OCI-LY7 (cell line): ENCODE measurements around the gene MYT1. TPM values are rescaled to one million over a fixed set of nuclear protein-coding genes. Genes with fewer than 3 reads are reported as not detected.

Experiments used
- BruUV-seq: library from RNA; stranded (reverse); fragments of 400-500 nt; replicated peaks from 2 replicates; lab custom pipeline; 2021; lab: Mats Ljungman, UMichigan
- CTCF ChIA-PET: fragments of 300-600 bp; sonication (Branson Sonifier 250); formaldehyde crosslinking; loops from one replicate; lab custom pipeline; 2022; ENCODE audit warnings: antibody characterized with exemption; ENCODE audit not compliant: unreplicated experiment; lab: Charles Lee
- POLR2A ChIA-PET: fragments of 300-600 bp; sonication (Branson Sonifier 250); formaldehyde crosslinking; loops from one replicate; lab custom pipeline; 2022; ENCODE audit warnings: antibody characterized with exemption; lab: Charles Lee
- DNase-seq: peaks from one replicate; pipeline ENCODE4 v3.0.0-alpha.2; 2015; ENCODE audit warnings: low spot score
- H2AFZ ChIP-seq: fragments of 200-600 bp; sonication (generic), shearing (Covaris generic); 2 replicates; pipeline ENCODE4 v1.6.1; 2014; ENCODE audit warnings: mild to moderate bottlenecking, antibody characterized with exemption, low read length, moderate library complexity
- H3K27ac ChIP-seq: fragments of 200-600 bp; sonication (generic); 2 replicates; pipeline ENCODE4 v1.5.1; 2014; ENCODE audit warnings: mixed run types, low read depth, mild to moderate bottlenecking, moderate library complexity, low read length, inconsistent platforms; ENCODE audit not compliant: poor library complexity, severe bottlenecking
- H3K36me3 ChIP-seq: fragments of 200-600 bp; sonication (generic); 2 replicates; pipeline ENCODE4 v1.6.1; 2014; ENCODE audit warnings: mild to moderate bottlenecking, antibody characterized with exemption, low read length, moderate library complexity, mixed read lengths; ENCODE audit not compliant: insufficient read depth
- H3K4me1 ChIP-seq: fragments of 200-600 bp; sonication (generic); 2 replicates; pipeline ENCODE4 v1.5.1; 2014; ENCODE audit warnings: mild to moderate bottlenecking, low read length; ENCODE audit not compliant: insufficient read depth, poor library complexity, severe bottlenecking
- H3K4me2 ChIP-seq: fragments of 200-600 bp; sonication (generic); 2 replicates; pipeline ENCODE4 v1.6.1; 2014; ENCODE audit warnings: mild to moderate bottlenecking, low read length
- H3K4me3 ChIP-seq: fragments of 200-600 bp; sonication (generic); 2 replicates; pipeline ENCODE4 v1.5.1; 2014; ENCODE audit warnings: mild to moderate bottlenecking, low read depth, low read length; ENCODE audit not compliant: poor library complexity, severe bottlenecking
- H3K79me2 ChIP-seq: fragments of 200-600 bp; sonication (generic); 2 replicates; pipeline ENCODE4 v1.6.1; 2016; ENCODE audit warnings: low read depth, mild to moderate bottlenecking, low read length, moderate library complexity, mixed read lengths; ENCODE audit not compliant: insufficient read depth
- H3K9me2 ChIP-seq: fragments of 200-600 bp; sonication (generic); 2 replicates; pipeline ENCODE4 v1.6.1; 2016; ENCODE audit warnings: mild to moderate bottlenecking, low read length, mixed read lengths; ENCODE audit not compliant: insufficient read depth
- H3K9me3 ChIP-seq: fragments of 200-600 bp; sonication (generic); 2 replicates; pipeline ENCODE4 v1.6.1; 2014; ENCODE audit warnings: mild to moderate bottlenecking, mixed run types, low read length, mixed read lengths
- H4K20me1 ChIP-seq: fragments of 200-600 bp; sonication (generic); 2 replicates; pipeline ENCODE4 v1.6.1; 2014; ENCODE audit warnings: mild to moderate bottlenecking, antibody characterized with exemption, low read length, moderate library complexity, mixed read lengths; ENCODE audit not compliant: insufficient read depth
- EZH2phosphoT487 ChIP-seq: fragments of 200-600 bp; sonication (generic); IDR thresholded peaks from 2 replicates; pipeline ENCODE4 v1.6.1; 2018; ENCODE audit warnings: low read depth, borderline replicate concordance, mild to moderate bottlenecking, mixed run types, antibody characterized with exemption, low read length, moderate library complexity, mixed read lengths
- intact Hi-C: fragments of 100-400 bp; cut with micrococcal nuclease; formaldehyde crosslinking; loops from one replicate; pipeline ENCODE4 v1.10.0; 2022; ENCODE audit not compliant: unreplicated experiment
- total RNA-seq, 2 experiments: library from RNA; depleted of rRNA in 1 of 2; stranded (reverse); fragments of >200 nt in 1 of 2; shearing (Covaris generic) in 1 of 2; gene quantifications; 2 replicates each; pipeline ENCODE4 v1.2.3, GENCODE V29; 2014 to 2022
- TF ChIP-seq, protein P1 (sequence below): fragments of 200-600 bp; sonication (generic); conservative IDR thresholded peaks from 2 replicates; pipeline ENCODE4 v1.5.1; 2014; ENCODE audit warnings: mild to moderate bottlenecking, antibody characterized with exemption, low read length, moderate library complexity, mixed read lengths

MYT1 gene
- total RNA-seq, 2 experiments from 2014 or later = 0.32 to 0.95 TPM

DNA sequence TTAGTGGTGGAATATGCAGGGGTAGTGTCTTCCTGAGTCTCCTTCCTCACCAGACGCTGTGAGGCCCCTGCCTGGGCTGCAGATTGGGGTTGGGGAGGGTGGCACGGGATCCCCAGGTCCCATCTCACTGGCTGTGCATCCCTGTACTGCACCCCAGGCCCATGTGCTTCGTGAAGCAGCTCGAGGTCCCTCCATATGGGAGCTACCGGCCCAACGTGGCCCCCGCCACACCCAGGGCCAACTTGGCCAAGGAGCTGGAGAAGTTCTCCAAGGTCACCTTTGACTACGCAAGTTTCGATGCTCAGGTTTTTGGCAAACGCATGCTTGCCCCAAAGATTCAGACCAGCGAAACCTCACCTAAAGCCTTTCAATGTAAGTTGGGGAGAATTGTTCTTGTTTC lies 52.7 kb downstream of the MYT1 start:
- no peaks in the 10 kb centered on the region for H3K9me3 ChIP-seq
- H3K4me3 ChIP-seq = no peak overlapping the region
- CTCF ChIA-PET = no interaction called here
- no peaks in the 10 kb centered on the region for H4K20me1 ChIP-seq
- H3K36me3 ChIP-seq = no peaks in the 10 kb centered on the region
- no peak for TF ChIP-seq EZH2phosphoT487
- TF ChIP-seq, protein P1, sequence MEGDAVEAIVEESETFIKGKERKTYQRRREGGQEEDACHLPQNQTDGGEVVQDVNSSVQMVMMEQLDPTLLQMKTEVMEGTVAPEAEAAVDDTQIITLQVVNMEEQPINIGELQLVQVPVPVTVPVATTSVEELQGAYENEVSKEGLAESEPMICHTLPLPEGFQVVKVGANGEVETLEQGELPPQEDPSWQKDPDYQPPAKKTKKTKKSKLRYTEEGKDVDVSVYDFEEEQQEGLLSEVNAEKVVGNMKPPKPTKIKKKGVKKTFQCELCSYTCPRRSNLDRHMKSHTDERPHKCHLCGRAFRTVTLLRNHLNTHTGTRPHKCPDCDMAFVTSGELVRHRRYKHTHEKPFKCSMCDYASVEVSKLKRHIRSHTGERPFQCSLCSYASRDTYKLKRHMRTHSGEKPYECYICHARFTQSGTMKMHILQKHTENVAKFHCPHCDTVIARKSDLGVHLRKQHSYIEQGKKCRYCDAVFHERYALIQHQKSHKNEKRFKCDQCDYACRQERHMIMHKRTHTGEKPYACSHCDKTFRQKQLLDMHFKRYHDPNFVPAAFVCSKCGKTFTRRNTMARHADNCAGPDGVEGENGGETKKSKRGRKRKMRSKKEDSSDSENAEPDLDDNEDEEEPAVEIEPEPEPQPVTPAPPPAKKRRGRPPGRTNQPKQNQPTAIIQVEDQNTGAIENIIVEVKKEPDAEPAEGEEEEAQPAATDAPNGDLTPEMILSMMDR = no peak
- H3K9me2 ChIP-seq = no peaks in the 10 kb centered on the region
- no TSS peak for BruUV-seq
- H3K4me1 ChIP-seq = no peaks in the 10 kb centered on the region
- H3K27ac ChIP-seq = no peak overlapping the region
- H3K4me2 ChIP-seq = no peak overlapping the region
- intact Hi-C loops = no loop called here
- no peaks in the 10 kb centered on the region for H3K79me2 ChIP-seq
- POLR2A ChIA-PET = no interaction called here
- no peak for DNase-seq
- no peak overlapping the region for H2AFZ ChIP-seq

DNA sequence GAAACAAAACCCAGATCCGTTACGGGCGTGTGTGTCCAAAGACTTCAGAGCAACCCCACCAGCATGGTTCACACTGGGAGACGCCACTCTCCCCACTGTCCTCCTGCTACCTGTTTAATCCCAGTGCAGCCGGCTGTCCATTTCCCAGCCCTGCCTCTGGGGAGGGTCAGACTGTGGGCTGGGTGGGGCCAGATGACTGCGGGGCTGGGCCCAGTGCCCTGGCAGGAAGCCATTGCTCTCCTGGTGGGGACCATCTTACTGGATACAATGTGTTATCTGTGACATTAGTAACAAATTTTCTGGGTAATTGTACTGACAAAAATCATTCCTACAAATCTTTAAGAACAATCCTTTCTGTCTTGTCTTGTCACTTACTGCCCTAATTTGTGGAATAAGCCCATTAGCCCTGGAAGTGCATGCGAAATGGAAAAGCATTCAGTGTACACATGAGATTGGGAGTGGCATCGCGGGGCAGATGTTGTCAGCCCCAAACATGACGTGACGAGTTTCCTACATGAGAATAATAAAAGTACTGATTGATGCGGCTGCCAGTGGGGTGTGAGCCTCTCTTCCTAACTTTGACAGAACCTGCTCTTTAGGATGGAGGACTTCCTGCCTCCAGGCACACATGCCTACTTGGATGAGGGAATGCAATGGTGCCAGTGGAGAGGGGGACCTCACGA lies 53.4 kb downstream of the MYT1 start:
- H4K20me1 ChIP-seq = no peaks in the 10 kb centered on the region
- H3K9me2 ChIP-seq = no peaks in the 10 kb centered on the region
- no peak for DNase-seq
- CTCF ChIA-PET = no interaction called here
- H3K4me2 ChIP-seq = no peak overlapping the region
- no peaks in the 10 kb centered on the region for H3K4me1 ChIP-seq
- no peak overlapping the region for H2AFZ ChIP-seq
- no TSS peak for BruUV-seq
- H3K4me3 ChIP-seq = no peak overlapping the region
- H3K9me3 ChIP-seq = no peaks in the 10 kb centered on the region
- no peaks in the 10 kb centered on the region for H3K36me3 ChIP-seq
- no peaks in the 10 kb centered on the region for H3K79me2 ChIP-seq
- POLR2A ChIA-PET = interaction anchor here (0.6 kb wide), 1 partner anchor 429 kb away, joined by 3 read pairs; no protein-coding TSS in a partner anchor
- no peak for TF ChIP-seq EZH2phosphoT487
- TF ChIP-seq, protein P1 = no peak
- H3K27ac ChIP-seq = no peak overlapping the region
- intact Hi-C loops = no loop called here

DNA sequence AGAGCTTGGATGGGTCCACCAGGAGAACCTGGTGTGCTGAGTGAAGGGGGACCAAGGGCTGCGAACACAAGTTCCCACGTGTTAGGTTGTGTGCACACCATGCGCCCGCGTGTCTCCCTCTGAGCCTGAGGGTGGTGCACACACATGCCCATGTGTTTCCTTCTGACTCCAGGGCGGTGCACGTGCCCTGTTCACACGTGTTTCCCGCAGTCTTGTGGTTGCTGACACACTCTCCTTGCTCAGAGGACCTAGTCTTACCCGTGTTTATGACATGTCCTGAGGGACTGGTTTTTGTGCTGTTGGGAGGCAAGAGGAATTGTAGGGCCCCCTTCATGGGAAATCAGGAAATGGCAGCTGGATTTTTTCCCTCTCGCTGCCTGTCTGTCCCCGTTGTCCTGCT lies 55.0 kb downstream of the MYT1 start:
- Histone ChIP-seq H3K9me2 (no peaks in the 10 kb centered on the region), H3K9me3 (no peaks in the 10 kb centered on the region), H3K79me2 (no peaks in the 10 kb centered on the region), H3K27ac (no peak overlapping the region), H2AFZ (no peak overlapping the region), H3K4me3 (no peak overlapping the region), H3K36me3 (no peaks in the 10 kb centered on the region), H3K4me2 (no peak overlapping the region), H3K4me1 (peaks cover 4% of the 10 kb centered on the region), H4K20me1 (no peaks in the 10 kb centered on the region)
- BruUV-seq = no TSS peak
- no peak for DNase-seq
- POLR2A ChIA-PET = no interaction called here
- CTCF ChIA-PET = no interaction called here
- no peak for TF ChIP-seq EZH2phosphoT487
- TF ChIP-seq, protein P1 = no peak
- intact Hi-C loops = no loop called here
